ENCODE results near the gene CCDC57. TPM values are rescaled to one million over a fixed set of nuclear protein-coding genes. Genes with fewer than 3 reads are reported as not detected.

CCDC57 gene
- total and polyA plus RNA-seq, 9 of the 15 experiments (the other 6 are each of a cell fraction or from before 2014, with no cell fraction given) = 0.83 to 36.2 (median 13.6) TPM

DNA sequence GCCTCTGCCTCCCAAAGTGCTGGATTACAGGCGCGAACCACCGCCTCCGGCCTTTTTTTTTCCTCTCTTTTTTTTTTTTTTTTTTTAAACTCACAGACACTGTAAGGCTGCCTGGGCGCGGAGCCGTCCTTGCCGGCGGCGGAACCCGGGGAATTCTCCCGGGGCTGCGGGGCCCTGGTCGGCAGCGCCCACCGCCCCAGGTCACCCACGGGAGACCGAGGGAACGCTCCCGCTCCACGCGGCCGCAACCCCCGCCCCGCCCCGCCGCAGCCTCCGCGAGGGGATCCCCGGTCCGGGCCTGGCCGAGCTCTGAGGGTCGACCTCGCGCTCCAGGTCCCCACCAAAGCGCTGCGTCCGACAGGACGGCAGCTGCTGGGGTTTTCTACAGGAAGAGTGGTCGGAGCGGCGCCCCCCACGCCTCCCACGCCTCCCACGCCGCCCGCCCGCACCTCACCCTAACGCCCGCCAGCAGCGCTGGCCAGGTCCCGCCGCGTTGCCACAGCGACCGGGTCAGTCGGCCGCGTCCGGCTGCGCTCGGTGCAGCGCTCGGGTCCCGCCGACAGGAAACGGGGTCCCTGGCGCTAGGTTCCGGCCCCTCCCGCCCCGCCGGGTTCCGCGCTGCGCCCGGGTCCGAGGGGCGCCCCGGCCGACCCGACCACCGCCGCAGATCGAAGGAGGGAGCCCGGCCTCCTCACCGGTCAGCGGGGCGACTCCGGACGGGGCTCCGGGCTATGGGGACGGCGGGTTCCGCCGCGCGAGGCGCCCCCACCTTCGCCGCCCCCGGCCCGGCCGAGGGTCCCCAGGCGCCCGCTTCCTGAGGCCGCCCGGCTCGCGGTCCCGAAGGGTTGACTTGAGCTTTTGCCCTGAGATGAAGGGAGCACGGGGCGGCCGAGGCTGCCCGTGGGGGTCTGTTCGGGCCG is at the start of gene CCDC57 (continued):
- TF ChIP-seq MYBL2 (IDR thresholded peaks at IDR 0.05; ENCODE audit: low read depth) (no peak), MYBL2 (CRISPR knock-in tag; IDR thresholded peaks at IDR 0.05; ENCODE audit: borderline replicate concordance) (no peak), JUND (IDR thresholded peaks at IDR 0.05; ENCODE audit: borderline replicate concordance, low read depth, low read length) (peak; percentile 66), JUND (tag; IDR thresholded peaks at IDR 0.05; ENCODE audit: borderline replicate concordance, low read depth, low read length) (no peak; the same call in 2 of the 3 replicates), SOX6 (IDR thresholded peaks at IDR 0.05) (0 out of 2 replicates have a peak, but pooled peaks have one; percentile 42), KDM4B (IDR thresholded peaks at IDR 0.05; ENCODE audit: borderline replicate concordance in 2 of 2, low read depth in 1 of 2) (0 out of 4 replicates have a peak, but pooled peaks of 1 of the 2 experiments have one; percentile 56), ZNF134 (CRISPR knock-in tag; conservative IDR thresholded peaks at IDR 0.05) (no peak), ZBTB1 (CRISPR knock-in tag; IDR thresholded peaks at IDR 0.05; ENCODE audit: borderline replicate concordance, low read depth) (peak; percentile 60; the same call in 1 of the 2 replicates), ZNF140 (CRISPR knock-in tag; IDR thresholded peaks at IDR 0.05) (no peak), VEZF1 (CRISPR knock-in tag; IDR thresholded peaks at IDR 0.05) (peak; percentile 87), TRIM28 (IDR thresholded peaks at IDR 0.05) (no peak), RFX7 (CRISPR knock-in tag; IDR thresholded peaks at IDR 0.05) (no peak), HMGN3 (IDR thresholded peaks at IDR 0.05; ENCODE audit: borderline replicate concordance, extremely low read depth, insufficient read length, low read depth, low read length) (peak; percentile 73), HCFC1 (IDR thresholded peaks at IDR 0.05; ENCODE audit: low read depth, low read length) (peak; percentile 84), MAZ (CRISPR knock-in tag; conservative IDR thresholded peaks at IDR 0.05 in 1 of 2, IDR thresholded peaks at IDR 0.05 in 1 of 2) (peak; percentile 88 to 98), TEAD4 (IDR thresholded peaks at IDR 0.05; ENCODE audit: low read length) (peak; percentile 91), TEAD4 (CRISPR knock-in tag; IDR thresholded peaks at IDR 0.05; ENCODE audit: borderline replicate concordance) (no peak), GTF2B (IDR thresholded peaks at IDR 0.05; ENCODE audit: extremely low read depth, insufficient read length) (no peak), RNF2 (IDR thresholded peaks at IDR 0.05) (peak; percentile 83), ZNF780A (CRISPR knock-in tag; IDR thresholded peaks at IDR 0.05) (no peak), SIN3B (IDR thresholded peaks at IDR 0.05; ENCODE audit: low read depth) (peak; percentile 85), NR1H2 (CRISPR knock-in tag; IDR thresholded peaks at IDR 0.05) (0 out of 2 replicates have a peak, but pooled peaks have one; percentile 46), ZBTB17 (CRISPR knock-in tag; IDR thresholded peaks at IDR 0.05) (no peak), HDAC1 (IDR thresholded peaks at IDR 0.05) (peak; percentile 9 to 95; a peak in 3 of 4 replicates)
- TF ChIP-seq, protein P1, sequence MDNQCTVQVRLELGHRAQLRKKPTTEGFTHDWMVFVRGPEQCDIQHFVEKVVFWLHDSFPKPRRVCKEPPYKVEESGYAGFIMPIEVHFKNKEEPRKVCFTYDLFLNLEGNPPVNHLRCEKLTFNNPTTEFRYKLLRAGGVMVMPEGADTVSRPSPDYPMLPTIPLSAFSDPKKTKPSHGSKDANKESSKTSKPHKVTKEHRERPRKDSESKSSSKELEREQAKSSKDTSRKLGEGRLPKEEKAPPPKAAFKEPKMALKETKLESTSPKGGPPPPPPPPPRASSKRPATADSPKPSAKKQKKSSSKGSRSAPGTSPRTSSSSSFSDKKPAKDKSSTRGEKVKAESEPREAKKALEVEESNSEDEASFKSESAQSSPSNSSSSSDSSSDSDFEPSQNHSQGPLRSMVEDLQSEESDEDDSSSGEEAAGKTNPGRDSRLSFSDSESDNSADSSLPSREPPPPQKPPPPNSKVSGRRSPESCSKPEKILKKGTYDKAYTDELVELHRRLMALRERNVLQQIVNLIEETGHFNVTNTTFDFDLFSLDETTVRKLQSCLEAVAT (IDR thresholded peaks at IDR 0.05) = no peak
